NT2/D1 (cell line): ENCODE data around the gene MTG1.
"Not testable (repeated sequence)": the region's sequence is repeated elsewhere in the genome, so short reads cannot be mapped to it uniquely, and the experiment has no call there.

Experiments used
- DNase-seq: peaks from one replicate; pipeline ENCODE4 v3.0.0-alpha.2; 2011; ENCODE audit warnings: low read depth, low spot score
- H3K27me3 ChIP-seq: 2 replicates; pipeline ENCODE4 v1.6.0; 2011; ENCODE audit warnings: mild to moderate bottlenecking; ENCODE audit not compliant: insufficient read length, insufficient read depth
- H3K36me3 ChIP-seq: 2 replicates; pipeline ENCODE4 v1.6.1; 2011; ENCODE audit warnings: mild to moderate bottlenecking, low read length, mixed read lengths; ENCODE audit not compliant: insufficient read depth, insufficient read length
- H3K4me1 ChIP-seq: 2 replicates; pipeline ENCODE4 v1.5.1; 2011; ENCODE audit not compliant: insufficient read depth, insufficient read length
- H3K4me3 ChIP-seq: 2 replicates; pipeline ENCODE4 v1.5.1; 2011; ENCODE audit warnings: low read depth; ENCODE audit not compliant: insufficient read length
- H3K9ac ChIP-seq: 2 replicates; pipeline ENCODE4 v1.6.0; 2011; ENCODE audit warnings: low read depth; ENCODE audit not compliant: insufficient read length
- H3K9me3 ChIP-seq: 2 replicates; pipeline ENCODE4 v1.5.1; 2011; ENCODE audit warnings: mild to moderate bottlenecking, low read length; ENCODE audit not compliant: insufficient read depth
- SUZ12 ChIP-seq: IDR thresholded peaks from 2 replicates; pipeline ENCODE4 v1.6.1; 2011; ENCODE audit not compliant: insufficient read length, insufficient read depth; ENCODE audit errors: extremely low read depth
- YY1 ChIP-seq: IDR thresholded peaks from 2 replicates; pipeline ENCODE4 v1.6.1; 2011; ENCODE audit not compliant: insufficient read length, insufficient read depth
- ZNF274 ChIP-seq: IDR thresholded peaks from 2 replicates; pipeline ENCODE4 v1.6.1; 2011; ENCODE audit warnings: mild to moderate bottlenecking, low read depth, low read length

MTG1 gene

DNA sequence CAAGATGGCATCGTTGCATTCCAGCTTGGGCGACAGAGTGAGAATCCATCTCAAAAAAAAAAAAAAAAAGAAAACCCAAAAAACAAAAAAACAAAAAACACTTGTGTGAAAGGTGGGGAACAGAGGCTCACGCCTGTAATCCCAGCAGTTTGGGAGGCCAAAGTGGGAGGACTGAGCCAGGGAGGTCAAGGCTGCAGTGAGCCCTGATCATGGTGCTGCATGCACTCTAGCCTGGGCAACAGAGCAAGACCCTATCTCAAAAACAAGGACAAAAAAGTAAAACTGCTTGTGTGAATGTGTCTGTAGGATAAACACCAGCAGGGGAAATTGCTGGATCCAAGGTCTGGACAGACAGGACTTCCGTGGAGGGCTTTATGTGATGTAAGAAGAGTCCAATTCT is 10.4 kb upstream of the MTG1 start:
- H3K4me1 ChIP-seq, result peaks cover 3% of the 10 kb centered on the region
- H3K9ac ChIP-seq, result no peak overlapping the region
- no peaks in the 10 kb centered on the region for H3K9me3 ChIP-seq
- peaks cover 15% of the 10 kb centered on the region for H3K27me3 ChIP-seq
- DNase-seq, result no peak
- H3K36me3 ChIP-seq, result peaks cover 4% of the 10 kb centered on the region
- H3K4me3 ChIP-seq, result no peak overlapping the region
- no peak for TF ChIP-seq YY1
- TF ChIP-seq ZNF274, result no peak
- TF ChIP-seq SUZ12, result no peak

GRCh38 chr10:133384071-133384470 is 9.9 kb upstream of the MTG1 start:
- TF ChIP-seq YY1 (no peak), ZNF274 (no peak), SUZ12 (no peak)
- no peak overlapping the region for H3K4me3 ChIP-seq
- peaks cover 4% of the 10 kb centered on the region for H3K36me3 ChIP-seq
- H3K9ac ChIP-seq, result no peak overlapping the region
- H3K4me1 ChIP-seq, result peaks cover 3% of the 10 kb centered on the region
- no peaks in the 10 kb centered on the region for H3K9me3 ChIP-seq
- H3K27me3 ChIP-seq, result peaks cover 13% of the 10 kb centered on the region
- no peak for DNase-seq

- peaks cover 3% of the 10 kb centered on the region for H3K27me3 ChIP-seq
- TF ChIP-seq ZNF274, result no peak
- no peak for TF ChIP-seq SUZ12
- no peak for TF ChIP-seq YY1
- no peaks in the 10 kb centered on the region for H3K4me1 ChIP-seq
Observed at GRCh38 chr10:133385214-133385613, 8.7 kb upstream of the MTG1 start.

GRCh38 chr10:133386951-133387350 is 7.0 kb upstream of the MTG1 start:
- H3K9me3 ChIP-seq, DNase-seq, H3K36me3 ChIP-seq, H3K4me1 ChIP-seq, H3K27me3 ChIP-seq, H3K9ac ChIP-seq, H3K4me3 ChIP-seq: not testable (repeated sequence)

More at GRCh38 chr10:133385214-133385613, 8.7 kb upstream of the MTG1 start:
- Histone ChIP-seq H3K9ac (no peak overlapping the region), H3K36me3 (peaks cover 4% of the 10 kb centered on the region), H3K4me3 (no peak overlapping the region), H3K9me3 (no peaks in the 10 kb centered on the region)
- DNase-seq, result no peak

GRCh38 chr10:133388236-133388972 is 5.6 kb upstream of the MTG1 start:
- no peak overlapping the region for H3K9ac ChIP-seq
- DNase-seq, result no peak
- peaks cover 2% of the 10 kb centered on the region for H3K4me1 ChIP-seq
- H3K36me3 ChIP-seq, result peaks cover 4% of the 10 kb centered on the region
- no peak overlapping the region for H3K4me3 ChIP-seq
- TF ChIP-seq ZNF274 (no peak), YY1 (no peak), SUZ12 (no peak)
- no peaks in the 10 kb centered on the region for H3K9me3 ChIP-seq
- no peaks in the 10 kb centered on the region for H3K27me3 ChIP-seq

- Histone ChIP-seq H3K36me3 (no peaks in the 10 kb centered on the region), H3K27me3 (no peaks in the 10 kb centered on the region), H3K9ac (no peak overlapping the region), H3K4me1 (peaks cover 2% of the 10 kb centered on the region), H3K9me3 (no peaks in the 10 kb centered on the region), H3K4me3 (no peak overlapping the region)
- no peak for DNase-seq
- no peak for TF ChIP-seq ZNF274
- TF ChIP-seq SUZ12, result no peak
- TF ChIP-seq YY1, result no peak
Observed at GRCh38 chr10:133388973-133389818, 4.8 kb upstream of the MTG1 start.

DNA sequence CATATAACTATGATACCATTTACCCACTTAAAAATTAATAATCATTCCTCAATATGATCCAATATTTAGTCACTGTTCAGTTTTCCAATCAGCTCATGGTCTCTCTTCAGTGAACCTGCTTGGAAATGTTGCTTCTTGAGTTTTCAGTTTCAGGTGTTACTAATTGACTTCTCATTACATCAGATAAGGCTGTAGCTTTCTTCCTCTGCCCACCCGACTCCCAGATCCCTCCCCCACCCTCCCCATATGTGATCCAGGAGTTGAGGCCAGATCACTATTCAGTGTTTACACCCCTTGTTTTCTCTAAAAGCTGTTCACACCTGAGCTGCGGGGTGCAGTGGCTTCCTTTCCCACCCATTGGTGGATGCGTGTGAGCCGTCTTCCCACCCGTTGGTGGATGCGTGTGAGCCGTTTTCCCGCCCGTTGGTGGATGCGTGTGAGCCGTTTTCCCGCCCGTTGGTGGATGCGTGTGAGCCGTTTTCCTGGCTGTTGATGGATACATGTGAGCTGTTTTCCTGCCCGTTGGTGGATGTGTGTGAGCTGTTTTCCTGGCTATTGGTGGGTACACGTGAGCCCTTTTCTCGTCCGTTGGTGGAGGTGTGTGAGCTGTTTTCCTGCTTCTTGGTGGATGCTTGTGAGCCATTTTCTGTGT is 3.2 kb upstream of the MTG1 start:
- TF ChIP-seq ZNF274 (no peak), YY1 (no peak), SUZ12 (no peak)
- H3K27me3 ChIP-seq, result no peaks in the 10 kb centered on the region
- H3K36me3 ChIP-seq, result peaks cover 5% of the 10 kb centered on the region
- H3K9me3 ChIP-seq, result no peaks in the 10 kb centered on the region
- peaks cover 2% of the 10 kb centered on the region for H3K4me1 ChIP-seq
- H3K4me3 ChIP-seq, result no peak overlapping the region
- no peak overlapping the region for H3K9ac ChIP-seq
- no peak for DNase-seq
